Liver (tissue), 3 donors: ENCODE measurements around the gene ZNF330.

Experiments used
- CTCF ChIP-seq: fragments of 150-350 bp; IDR thresholded peaks from 2 replicates; pipeline ENCODE4 v1.5.1; 2017; ENCODE audit warnings: improper control_type of control experiment, low read depth, low read length; ENCODE audit not compliant: missing input control
- MAX ChIP-seq: IDR thresholded peaks from 2 replicates; pipeline ENCODE4 v1.6.1; 2016; ENCODE audit warnings: antibody characterized with exemption
- RAD21 ChIP-seq, 2 donors: IDR thresholded peaks; 2 replicates each; pipeline ENCODE4 v1.6.1; 2016; ENCODE audit warnings: antibody characterized with exemption in 2 of 2, mild to moderate bottlenecking in 2 of 2
- RXRA ChIP-seq, 2 donors: IDR thresholded peaks; 2 replicates each; pipeline ENCODE4 v1.6.1; 2017 to 2018; ENCODE audit warnings: antibody characterized with exemption in 2 of 2, mild to moderate bottlenecking in 1 of 2
- SP1 ChIP-seq: IDR thresholded peaks from 2 replicates; pipeline ENCODE4 v1.6.1; 2018; ENCODE audit warnings: antibody characterized with exemption, mild to moderate bottlenecking
- YY1 ChIP-seq: IDR thresholded peaks from 2 replicates; pipeline ENCODE4 v1.6.1; 2016; ENCODE audit warnings: antibody characterized with exemption, mild to moderate bottlenecking
- ZBTB33 ChIP-seq: IDR thresholded peaks from 2 replicates; pipeline ENCODE4 v1.6.1; 2016; ENCODE audit warnings: antibody characterized with exemption
- donor health status: healthy.
- donor health status: healthy.

GRCh38 chr4:141177171-141177570 is 43.5 kb upstream of the ZNF330 start:
- TF ChIP-seq CTCF (no peak), SP1 (no peak), ZBTB33 (no peak), YY1 (no peak), MAX (no peak), RAD21 (IDR thresholded peaks at IDR 0.05) (no peak), RXRA (IDR thresholded peaks at IDR 0.05) (no peak)
